HG02623 (cell line): Measurements from ENCODE around the gene FKBP3.
A peak's percentile ranks its signal among the peaks of the same experiment; 100 is the strongest.
"Not testable (repeated sequence)": the region's sequence is repeated elsewhere in the genome, so short reads cannot be mapped to it uniquely, and the experiment has no call there.

Experiments used
- ATAC-seq: cut with Tn5 transposase; IDR thresholded peaks from one replicate; pipeline ENCODE4 v1.9.1; 2021; ENCODE audit warnings: moderate library complexity; ENCODE audit not compliant: unreplicated experiment

Gene FKBP3

GRCh38 chr14:45114327-45114726, 20.0 kb downstream of the FKBP3 start:
- no peak for ATAC-seq

GRCh38 chr14:45112896-45113781, 21.1 kb downstream of the FKBP3 start:
- no peak for ATAC-seq

- ATAC-seq: no peak
Observed at GRCh38 chr14:45104561-45104960, 29.7 kb downstream of the FKBP3 start.

- no peak for ATAC-seq
Observed at GRCh38 chr14:45103806-45104205, 30.5 kb downstream of the FKBP3 start.

- ATAC-seq: no peak
Observed at GRCh38 chr14:45096218-45096617, 38.1 kb downstream of the FKBP3 start.

GRCh38 chr14:45095143-45095542, 39.1 kb downstream of the FKBP3 start:
- ATAC-seq: no peak

DNA sequence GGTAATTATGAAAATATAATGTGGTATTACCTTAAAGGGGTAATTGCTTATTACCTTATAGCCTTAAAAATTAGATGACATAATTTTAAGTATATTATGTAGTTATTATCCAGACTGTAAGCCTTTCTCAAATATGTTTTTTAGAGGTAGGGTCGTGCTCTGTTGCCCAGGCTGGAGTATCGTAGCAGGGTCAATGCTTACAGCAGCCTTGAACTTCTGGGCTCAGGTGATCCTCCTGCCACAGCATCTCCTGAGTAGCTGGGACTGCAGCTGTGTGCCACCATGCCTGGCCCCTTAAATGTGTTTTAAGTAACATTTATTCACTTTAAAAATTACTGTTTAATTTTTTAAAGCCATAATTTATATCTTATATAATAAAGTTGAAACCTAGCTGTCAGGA, 40.0 kb downstream of the FKBP3 start:
- no peak for ATAC-seq

- no peak for ATAC-seq
Observed at GRCh38 chr14:45091710-45092109, 42.6 kb downstream of the FKBP3 start.

GRCh38 chr14:45089813-45090212, 44.5 kb downstream of the FKBP3 start:
- peak; percentile 74 for ATAC-seq

DNA sequence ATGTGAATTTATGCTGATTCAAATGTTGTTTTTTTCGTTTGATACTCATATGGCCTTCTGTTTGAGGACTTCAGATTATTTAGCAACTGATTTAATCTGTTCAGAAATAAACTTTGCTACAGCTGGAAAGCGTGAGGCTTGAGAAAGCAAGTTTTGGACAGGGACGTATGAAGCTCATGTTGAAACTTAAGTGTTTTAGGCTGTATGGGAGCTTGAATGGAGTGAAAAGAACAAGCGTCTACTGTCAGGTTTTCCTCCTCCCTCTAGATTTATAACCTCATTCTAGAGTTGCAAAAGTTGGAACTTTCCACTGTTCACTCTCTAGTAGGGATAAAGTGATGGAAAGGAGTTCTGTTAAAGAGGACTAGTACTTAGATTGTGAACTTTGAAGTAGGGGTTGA, 49.3 kb downstream of the FKBP3 start:
- ATAC-seq: no peak

- peak; percentile 88 for ATAC-seq
Observed at GRCh38 chr14:45083976-45084722, 50.1 kb downstream of the FKBP3 start, which contains the start of gene PRPF39. Gene PRPF39 (plus strand): TSS chr14:45084116. CDS start chr14:45095240, 11,124 bp downstream.

GRCh38 chr14:45083617-45083975, 50.7 kb downstream of the FKBP3 start:
- peak; percentile 3 for ATAC-seq

- ATAC-seq: no peak
Observed at GRCh38 chr14:45082420-45082819, 51.9 kb downstream of the FKBP3 start.

- ATAC-seq: not testable (repeated sequence)
Observed at GRCh38 chr14:45081096-45081495, 53.2 kb downstream of the FKBP3 start.

GRCh38 chr14:45080416-45080968, 53.8 kb downstream of the FKBP3 start:
- not testable (repeated sequence) for ATAC-seq

DNA sequence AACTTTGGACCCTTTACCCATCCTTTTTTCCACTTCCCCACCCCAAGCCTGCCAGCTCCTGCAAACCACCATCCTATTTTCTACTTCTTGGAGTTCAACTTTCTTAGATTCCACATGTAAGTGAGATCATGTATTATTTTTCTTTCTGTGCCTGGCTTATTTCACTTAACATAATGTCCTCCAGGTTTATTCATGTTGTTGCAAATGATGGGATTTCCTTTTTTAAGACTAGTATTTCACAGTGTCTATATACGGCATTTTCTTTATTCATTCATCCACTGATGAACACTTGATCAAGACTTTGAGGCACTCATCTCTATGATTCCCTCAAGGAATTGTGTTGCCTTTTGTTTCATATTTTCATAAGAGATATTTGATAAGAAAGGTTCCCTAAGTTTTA, 56.0 kb downstream of the FKBP3 start:
- ATAC-seq: no peak

GRCh38 chr14:45073231-45073879, 60.9 kb downstream of the FKBP3 start:
- no peak for ATAC-seq

- ATAC-seq: no peak
Observed at GRCh38 chr14:45072126-45072525, 62.2 kb downstream of the FKBP3 start.

GRCh38 chr14:45070215-45070614, 64.1 kb downstream of the FKBP3 start:
- no peak for ATAC-seq

DNA sequence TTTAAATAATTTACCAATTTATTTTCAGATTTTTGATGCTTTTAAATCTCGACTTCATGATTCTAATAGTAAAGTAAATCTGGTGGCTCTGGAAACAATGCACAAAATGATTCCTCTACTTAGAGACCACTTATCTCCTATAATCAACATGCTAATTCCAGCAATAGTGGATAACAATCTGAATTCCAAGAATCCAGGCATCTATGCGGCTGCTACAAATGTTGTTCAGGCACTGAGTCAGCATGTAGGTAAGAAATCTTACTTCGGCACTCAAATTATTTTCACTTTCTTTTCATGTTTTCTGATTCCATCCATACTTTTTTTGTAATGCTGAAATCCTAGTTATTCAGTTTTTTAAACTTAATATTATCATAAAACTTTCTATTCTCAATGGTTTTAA, 65.9 kb downstream of the FKBP3 start:
- ATAC-seq: no peak

DNA sequence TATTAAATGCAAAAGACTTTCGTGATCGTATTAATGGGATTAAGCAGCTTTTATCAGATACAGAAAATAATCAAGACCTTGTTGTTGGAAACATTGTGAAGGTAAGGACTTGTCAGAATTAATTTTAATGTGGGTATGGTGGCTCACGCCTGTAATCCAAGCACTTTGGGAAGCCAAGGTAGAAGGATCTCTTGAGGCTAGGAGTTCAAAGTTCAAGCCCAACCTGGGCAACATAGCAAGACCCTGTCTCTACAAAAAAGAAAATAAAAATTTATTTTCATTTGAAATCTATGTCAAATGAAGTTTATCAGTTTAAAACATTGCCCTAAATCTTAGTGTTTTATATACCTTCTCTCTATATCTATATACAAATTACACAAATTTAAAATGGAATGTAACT, 67.6 kb downstream of the FKBP3 start:
- no peak for ATAC-seq
